Mucosa of rectum (tissue), 2 donors: ENCODE results near the gene KLF8.
"Not testable (repeated sequence)": the region's sequence is repeated elsewhere in the genome, so short reads cannot be mapped to it uniquely, and the experiment has no call there.

Experiments
- H3K27ac ChIP-seq, 2 donors: one replicate each; pipeline ENCODE4 v1.7.0; 2013; ENCODE audit warnings: inconsistent platforms in 2 of 2, low read depth in 2 of 2, low read length in 2 of 2
- H3K27me3 ChIP-seq, 2 donors: one replicate each; pipeline ENCODE4 v1.7.0; 2013; ENCODE audit warnings: low read length in 2 of 2; ENCODE audit not compliant: control insufficient read depth in 2 of 2, insufficient read depth in 2 of 2
- H3K36me3 ChIP-seq, 2 donors: one replicate each; pipeline ENCODE4 v1.7.0; 2013; ENCODE audit warnings: low read length in 2 of 2; ENCODE audit not compliant: control insufficient read depth in 2 of 2, insufficient read depth in 2 of 2
- H3K4me1 ChIP-seq, 2 donors: one replicate each; pipeline ENCODE4 v1.7.0; 2013; ENCODE audit warnings: low read length in 2 of 2, mild to moderate bottlenecking in 1 of 2; ENCODE audit not compliant: control insufficient read depth in 2 of 2, insufficient read depth in 2 of 2
- H3K4me3 ChIP-seq, 2 donors: one replicate each; pipeline ENCODE4 v1.7.0; 2013; ENCODE audit warnings: low read length in 2 of 2
- H3K9ac ChIP-seq, 2 donors: one replicate each; pipeline ENCODE4 v1.7.0; 2013; ENCODE audit warnings: low read length in 2 of 2, low read depth in 1 of 2, mild to moderate bottlenecking in 1 of 2
- H3K9me3 ChIP-seq, 2 donors: one replicate each; pipeline ENCODE4 v1.7.0; 2013; ENCODE audit warnings: low read length in 2 of 2; ENCODE audit not compliant: control insufficient read depth in 2 of 2
- donor health status: healthy.
- donor health status: Normal muscosa, but diverticular disease.

The KLF8 gene

GRCh38 chrX:56232221-56233082 lies at the start of gene KLF8:
KLF8 (plus strand) TSS chrX:56232356; CDS start chrX:56233335, 979 bp downstream.
- Histone ChIP-seq H3K27me3 (peaks cover 3 to 4% of the 10 kb centered on the region in 2 donors), H3K36me3 (no peaks in the 10 kb centered on the region), H3K9me3 (no peaks in the 10 kb centered on the region), H3K4me3 (peak within 1 kb of the TSS; percentile 55 to 69), H3K27ac (peak within 1 kb of the TSS; percentile 48 to 53), H3K9ac (peak within 1 kb of the TSS; percentile 12 to 32), H3K4me1 (peaks cover 4 to 11% of the 10 kb centered on the region in 2 donors)

DNA sequence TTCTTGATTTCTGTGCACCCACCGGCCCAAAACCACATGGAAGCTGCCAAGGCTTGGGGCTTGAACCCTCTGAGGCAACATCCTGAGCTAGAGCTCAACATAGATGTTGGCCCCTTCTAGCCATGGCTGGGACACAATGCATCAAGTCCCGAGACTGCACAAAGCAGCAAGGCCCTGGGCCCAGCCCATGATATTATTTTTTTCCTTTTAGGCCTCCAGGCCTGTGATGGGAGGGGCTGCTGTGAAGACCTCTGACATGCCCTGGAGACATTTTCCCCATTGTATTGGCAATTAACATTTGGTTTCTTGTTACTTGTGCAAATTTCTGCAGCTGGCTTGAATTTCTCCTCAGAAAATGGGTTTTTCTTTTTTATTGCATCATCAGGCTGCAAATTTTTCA lies 25.2 kb upstream of the KLF8 start:
- H3K4me1 ChIP-seq, H3K27me3 ChIP-seq, H3K27ac ChIP-seq, H3K9ac ChIP-seq, H3K9me3 ChIP-seq, H3K4me3 ChIP-seq, H3K36me3 ChIP-seq: not testable (repeated sequence)

GRCh38 chrX:56211701-56212100 lies 20.5 kb upstream of the KLF8 start:
- Histone ChIP-seq H3K4me3 (no peak overlapping the region), H3K9me3 (peaks cover 0 to 2% of the 10 kb centered on the region in 2 donors), H3K27me3 (no peaks in the 10 kb centered on the region), H3K4me1 (no peaks in the 10 kb centered on the region), H3K27ac (no peak overlapping the region), H3K36me3 (no peaks in the 10 kb centered on the region), H3K9ac (no peak overlapping the region)

- H3K27ac ChIP-seq = no peak overlapping the region
- no peaks in the 10 kb centered on the region for H3K4me1 ChIP-seq
- H3K4me3 ChIP-seq = no peak overlapping the region
- H3K9ac ChIP-seq = no peak overlapping the region
- peaks cover 0 to 2% of the 10 kb centered on the region in 2 donors for H3K9me3 ChIP-seq
- peaks cover 0 to 2% of the 10 kb centered on the region in 2 donors for H3K27me3 ChIP-seq
- no peaks in the 10 kb centered on the region for H3K36me3 ChIP-seq
These were observed 15.8 kb upstream of the KLF8 start for GRCh38 chrX:56216332-56216731.

DNA sequence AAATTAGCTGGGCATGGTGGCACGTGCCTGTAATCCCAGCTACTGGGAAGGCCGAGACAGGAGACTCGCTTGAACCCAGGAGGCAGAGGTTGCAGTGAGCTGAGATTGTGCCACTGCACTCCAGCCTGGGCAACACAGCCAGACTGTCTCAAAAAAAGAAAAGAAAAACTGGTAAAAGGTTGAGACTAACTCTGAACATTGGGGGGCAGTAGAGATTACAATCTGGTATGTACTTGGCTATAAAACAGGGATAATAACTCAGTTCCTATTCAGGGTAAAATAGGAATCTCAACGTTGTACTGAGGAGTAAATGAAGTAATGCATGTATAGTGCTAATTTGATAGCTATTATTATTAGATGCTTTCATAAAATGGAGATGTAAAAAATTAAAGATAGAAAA lies 12.5 kb upstream of the KLF8 start:
- no peak overlapping the region for H3K4me3 ChIP-seq
- H3K27me3 ChIP-seq = peaks cover 0 to 2% of the 10 kb centered on the region in 2 donors
- H3K27ac ChIP-seq = no peak overlapping the region
- H3K4me1 ChIP-seq = no peaks in the 10 kb centered on the region
- H3K36me3 ChIP-seq = no peaks in the 10 kb centered on the region
- H3K9me3 ChIP-seq = no peaks in the 10 kb centered on the region
- H3K9ac ChIP-seq = no peak overlapping the region

DNA sequence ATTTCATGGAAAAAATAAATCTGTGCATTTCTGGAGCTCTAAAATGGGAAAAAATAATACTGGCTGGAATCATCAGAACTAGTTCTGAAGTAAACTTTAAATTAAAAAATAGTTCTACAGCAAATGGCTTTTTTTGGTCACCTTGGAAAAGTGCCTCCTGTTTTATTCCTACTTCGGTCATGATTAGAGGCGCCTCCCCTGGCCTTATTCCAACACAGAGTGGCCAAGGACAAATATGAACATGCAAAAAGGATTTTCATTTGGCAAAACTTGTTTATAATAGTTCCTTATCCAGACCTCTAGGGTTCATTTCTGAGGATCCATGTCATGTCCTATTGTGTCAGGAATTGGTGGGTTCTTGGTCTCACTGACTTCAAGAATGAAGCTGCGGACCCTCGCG lies 11.1 kb upstream of the KLF8 start:
- H3K4me3 ChIP-seq = no peak overlapping the region
- H3K36me3 ChIP-seq = no peaks in the 10 kb centered on the region
- H3K9me3 ChIP-seq = no peaks in the 10 kb centered on the region
- H3K27me3 ChIP-seq = peaks cover 0 to 2% of the 10 kb centered on the region in 2 donors
- H3K9ac ChIP-seq = no peak overlapping the region
- no peaks in the 10 kb centered on the region for H3K4me1 ChIP-seq
- no peak overlapping the region for H3K27ac ChIP-seq

GRCh38 chrX:56222473-56223000 lies 9.6 kb upstream of the KLF8 start:
- H3K9ac ChIP-seq = no peak overlapping the region

GRCh38 chrX:56226980-56227379 lies 5.2 kb upstream of the KLF8 start:
- Histone ChIP-seq H3K4me3 (no peak overlapping the region), H3K9me3 (no peaks in the 10 kb centered on the region), H3K9ac (no peak overlapping the region), H3K27ac (no peak overlapping the region), H3K27me3 (peaks cover 3 to 4% of the 10 kb centered on the region in 2 donors), H3K4me1 (peaks cover 4 to 11% of the 10 kb centered on the region in 2 donors), H3K36me3 (no peaks in the 10 kb centered on the region)

More at GRCh38 chrX:56222473-56223000, 9.6 kb upstream of the KLF8 start:
- peaks cover 0 to 2% of the 10 kb centered on the region in 2 donors for H3K27me3 ChIP-seq
- H3K4me1 ChIP-seq = no peaks in the 10 kb centered on the region
- H3K9me3 ChIP-seq = no peaks in the 10 kb centered on the region
- no peaks in the 10 kb centered on the region for H3K36me3 ChIP-seq
- H3K4me3 ChIP-seq = no peak overlapping the region
- H3K27ac ChIP-seq = no peak overlapping the region

GRCh38 chrX:56228914-56229313 lies 3.2 kb upstream of the KLF8 start:
- H3K27me3 ChIP-seq = peaks cover 3 to 4% of the 10 kb centered on the region in 2 donors

DNA sequence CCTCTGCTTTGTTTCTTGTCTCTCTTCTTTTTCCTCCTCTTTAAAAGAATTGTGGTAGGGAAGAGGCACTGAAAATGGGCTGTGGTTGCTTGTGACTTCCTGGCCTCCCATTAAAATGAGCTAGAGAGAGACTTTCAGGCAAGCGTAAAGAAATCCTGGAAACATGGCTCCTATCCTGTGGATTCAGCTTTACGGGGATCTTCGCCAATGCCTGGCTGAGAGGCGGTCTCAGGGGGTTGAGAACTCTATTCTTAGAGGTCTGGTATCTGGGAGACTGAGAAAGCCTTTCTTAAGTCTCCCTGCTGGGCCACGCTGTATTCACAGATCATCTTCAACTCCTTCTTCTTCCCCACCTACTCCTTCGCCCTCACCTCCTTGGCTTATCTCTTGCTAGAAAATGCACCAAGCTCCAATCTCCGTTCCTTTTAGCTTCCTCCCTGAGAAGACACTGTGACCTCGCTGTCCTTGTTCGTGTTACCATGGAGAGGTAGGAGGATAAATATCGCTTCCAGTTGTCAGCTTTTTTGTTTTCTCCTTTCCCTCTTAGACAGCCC lies 542 bp upstream of the KLF8 start:
- Histone ChIP-seq H3K4me3 (peak overlapping the region; percentile 55 to 69), H3K27ac (peak overlapping the region in 1 of 2 donors; percentile 17), H3K9ac (no peak overlapping the region)

More at GRCh38 chrX:56228914-56229313, 3.2 kb upstream of the KLF8 start:
- H3K9me3 ChIP-seq = no peaks in the 10 kb centered on the region
- H3K36me3 ChIP-seq = no peaks in the 10 kb centered on the region
- peak overlapping the region; percentile 34 to 48 for H3K27ac ChIP-seq
- H3K4me1 ChIP-seq = peaks cover 4 to 11% of the 10 kb centered on the region in 2 donors
- no peak overlapping the region for H3K4me3 ChIP-seq
- H3K9ac ChIP-seq = no peak overlapping the region

More for the DNA sequence above, 542 bp upstream of the KLF8 start:
- Histone ChIP-seq H3K4me1 (peaks cover 4 to 11% of the 10 kb centered on the region in 2 donors), H3K27me3 (peaks cover 3 to 4% of the 10 kb centered on the region in 2 donors), H3K36me3 (no peaks in the 10 kb centered on the region), H3K9me3 (no peaks in the 10 kb centered on the region)
